IPS DF 6.9 (cell line): Measurements from ENCODE around the gene STARD8.

Source experiments
- DNase-seq: peaks from one replicate; pipeline ENCODE4 v3.0.0-alpha.2; 2013; ENCODE audit warnings: low read depth, low spot score
- H3K27ac ChIP-seq: one replicate; pipeline ENCODE4 v1.5.1; 2013; ENCODE audit warnings: low read length, control low read depth
- H3K27me3 ChIP-seq: 2 replicates; pipeline ENCODE4 v1.6.1; 2013; ENCODE audit warnings: mild to moderate bottlenecking, low read length; ENCODE audit not compliant: control insufficient read depth, insufficient read depth
- H3K36me3 ChIP-seq: 2 replicates; pipeline ENCODE4 v1.6.1; 2013; ENCODE audit warnings: low read length; ENCODE audit not compliant: control insufficient read depth, insufficient read depth
- H3K4me1 ChIP-seq: 2 replicates; pipeline ENCODE4 v1.6.1; 2013; ENCODE audit warnings: low read length; ENCODE audit not compliant: control insufficient read depth, insufficient read depth
- H3K4me3 ChIP-seq: 2 replicates; pipeline ENCODE4 v1.5.1; 2013; ENCODE audit warnings: mild to moderate bottlenecking, low read length
- H3K9me3 ChIP-seq: 2 replicates; pipeline ENCODE4 v1.6.1; 2013; ENCODE audit warnings: low read length, inconsistent platforms; ENCODE audit not compliant: control insufficient read depth, insufficient read depth
- WGBS: extraction: QIAGEN DNeasy Blood & Tissue Kit; methylation state at CpG from one replicate; pipeline ENCODE4 v1.1.7; 2013; ENCODE audit warnings: mixed read lengths, missing lambda C conversion rate; ENCODE audit not compliant: insufficient read length, insufficient coverage; 5-methylcytosine and 5-hydroxymethylcytosine counted together

STARD8 gene

GRCh38 chrX:68717196-68717595 is 69.7 kb downstream of the STARD8 start:
- DNase-seq, result no peak
- Histone ChIP-seq H3K27me3 (no peaks in the 10 kb centered on the region), H3K27ac (no peak overlapping the region), H3K9me3 (no peaks in the 10 kb centered on the region), H3K4me1 (no peaks in the 10 kb centered on the region), H3K36me3 (0 out of 2 replicates have a peak, but pooled peaks cover 2% of the 10 kb centered on the region), H3K4me3 (no peak overlapping the region)
- WGBS, result no CpG with 5 or more reads among the region's 13 CpGs

GRCh38 chrX:68717663-68718442 is 70.4 kb downstream of the STARD8 start:
- Histone ChIP-seq H3K27ac (no peak overlapping the region), H3K9me3 (no peaks in the 10 kb centered on the region), H3K4me3 (no peak overlapping the region), H3K36me3 (0 out of 2 replicates have a peak, but pooled peaks cover 2% of the 10 kb centered on the region), H3K4me1 (no peaks in the 10 kb centered on the region), H3K27me3 (no peaks in the 10 kb centered on the region)
- no CpG with 5 or more reads among the region's 24 CpGs for WGBS
- no peak for DNase-seq

- no CpG with 5 or more reads among the region's 10 CpGs for WGBS
- no peaks in the 10 kb centered on the region for H3K4me1 ChIP-seq
- DNase-seq, result no peak
- no peaks in the 10 kb centered on the region for H3K27me3 ChIP-seq
- no peak overlapping the region for H3K27ac ChIP-seq
- H3K4me3 ChIP-seq, result no peak overlapping the region
- H3K36me3 ChIP-seq, result 0 out of 2 replicates have a peak, but pooled peaks cover 2% of the 10 kb centered on the region
- H3K9me3 ChIP-seq, result no peaks in the 10 kb centered on the region
These were observed 71.0 kb downstream of the STARD8 start for GRCh38 chrX:68718443-68718820.

- no peak for DNase-seq
- no CpG with 5 or more reads among the region's 14 CpGs for WGBS
- no peak overlapping the region for H3K27ac ChIP-seq
- no peaks in the 10 kb centered on the region for H3K27me3 ChIP-seq
- no peaks in the 10 kb centered on the region for H3K4me1 ChIP-seq
- 0 out of 2 replicates have a peak, but pooled peaks cover 2% of the 10 kb centered on the region for H3K36me3 ChIP-seq
- no peaks in the 10 kb centered on the region for H3K9me3 ChIP-seq
- H3K4me3 ChIP-seq, result no peak overlapping the region
These were observed 71.9 kb downstream of the STARD8 start for GRCh38 chrX:68719181-68719903.

- DNase-seq, result no peak
- Histone ChIP-seq H3K9me3 (no peaks in the 10 kb centered on the region), H3K4me3 (no peak overlapping the region), H3K36me3 (0 out of 2 replicates have a peak, but pooled peaks cover 2% of the 10 kb centered on the region), H3K27ac (no peak overlapping the region), H3K4me1 (no peaks in the 10 kb centered on the region), H3K27me3 (no peaks in the 10 kb centered on the region)
- no CpG with 5 or more reads among the region's 11 CpGs for WGBS
These were observed 72.6 kb downstream of the STARD8 start for GRCh38 chrX:68719904-68720614.

- Histone ChIP-seq H3K4me1 (no peaks in the 10 kb centered on the region), H3K27ac (no peak overlapping the region), H3K4me3 (no peak overlapping the region), H3K36me3 (0 out of 2 replicates have a peak, but pooled peaks cover 2% of the 10 kb centered on the region), H3K27me3 (no peaks in the 10 kb centered on the region), H3K9me3 (no peaks in the 10 kb centered on the region)
- DNase-seq, result no peak
- no CpG with 5 or more reads among the region's 9 CpGs for WGBS
These were observed 73.4 kb downstream of the STARD8 start for GRCh38 chrX:68720851-68721250.

GRCh38 chrX:68721546-68721945 is 74.1 kb downstream of the STARD8 start:
- no CpG with 5 or more reads among the region's 7 CpGs for WGBS
- no peak overlapping the region for H3K27ac ChIP-seq
- H3K27me3 ChIP-seq, result no peaks in the 10 kb centered on the region

GRCh38 chrX:68721991-68722860 is 74.8 kb downstream of the STARD8 start:
- Histone ChIP-seq H3K27ac (no peak overlapping the region), H3K4me1 (no peaks in the 10 kb centered on the region), H3K9me3 (no peaks in the 10 kb centered on the region), H3K27me3 (no peaks in the 10 kb centered on the region), H3K4me3 (no peak overlapping the region), H3K36me3 (0 out of 2 replicates have a peak, but pooled peaks cover 2% of the 10 kb centered on the region)
- WGBS, result no CpG with 5 or more reads among the region's 16 CpGs
- DNase-seq, result no peak

More at GRCh38 chrX:68721546-68721945, 74.1 kb downstream of the STARD8 start:
- no peak for DNase-seq
- Histone ChIP-seq H3K4me3 (no peak overlapping the region), H3K36me3 (0 out of 2 replicates have a peak, but pooled peaks cover 2% of the 10 kb centered on the region), H3K9me3 (no peaks in the 10 kb centered on the region), H3K4me1 (no peaks in the 10 kb centered on the region)

- Histone ChIP-seq H3K27ac (no peak overlapping the region), H3K27me3 (no peaks in the 10 kb centered on the region), H3K4me1 (no peaks in the 10 kb centered on the region), H3K9me3 (no peaks in the 10 kb centered on the region), H3K4me3 (no peak overlapping the region), H3K36me3 (0 out of 2 replicates have a peak, but pooled peaks cover 2% of the 10 kb centered on the region)
- WGBS, result no CpG with 5 or more reads among the region's 24 CpGs
- no peak for DNase-seq
These were observed 76.2 kb downstream of the STARD8 start for GRCh38 chrX:68723491-68724155.
